Esophagus muscularis mucosa (tissue), 4 donors: ENCODE results near the gene GRIN2D. TPM values are rescaled to one million over a fixed set of nuclear protein-coding genes. Genes with fewer than 3 reads are reported as not detected.

Experiments used
- DNase-seq: peaks from one replicate; pipeline ENCODE4 v3.0.0-alpha.2; 2017; ENCODE audit errors: extremely low spot score
- H3K27ac ChIP-seq, 4 donors: fragments of 200-600 bp; sonication (generic); replicated peaks in 1 of 4; 1 replicate in 3 of 4; 2 replicates in 1 of 4; pipeline ENCODE4 v1.5.1; 2016 to 2019; ENCODE audit warnings: mild to moderate bottlenecking in 1 of 4
- H3K27me3 ChIP-seq, 4 donors: fragments of 200-600 bp; sonication (generic); one replicate each; pipeline versions ENCODE4 v1.5.1 to v1.6.0; 2016 to 2019
- H3K36me3 ChIP-seq, 4 donors: fragments of 200-600 bp; sonication (generic); one replicate each; pipeline ENCODE4 v1.5.1; 2016 to 2019
- H3K4me1 ChIP-seq, 4 donors: fragments of 200-600 bp; sonication (generic); one replicate each; pipeline ENCODE4 v1.5.1; 2016 to 2019
- H3K4me3 ChIP-seq, 4 donors: fragments of 200-600 bp; sonication (generic); 1 replicate in 2 of 4; 2 replicates in 2 of 4; pipeline ENCODE4 v1.5.1; 2016 to 2019; ENCODE audit warnings: mild to moderate bottlenecking in 4 of 4, moderate library complexity in 1 of 4
- H3K9me3 ChIP-seq, 4 donors: fragments of 200-600 bp; sonication (generic); 1 replicate in 3 of 4; 2 replicates in 1 of 4; pipeline ENCODE4 v1.5.1; 2016 to 2019
- CTCF ChIP-seq, 3 experiments: fragments of 200-600 bp in 2 of 3; fragments of 450-650 bp in 1 of 3; sonication (generic) in 2 of 3; IDR thresholded peaks; one replicate each; pipeline ENCODE4 v1.5.1; 2017 to 2019; ENCODE audit warnings: antibody characterized with exemption in 3 of 3, mild to moderate bottlenecking in 2 of 3, moderate library complexity in 1 of 3
- EP300 ChIP-seq: sonication (generic); formaldehyde crosslinking; IDR thresholded peaks from one replicate; pipeline ENCODE4 v1.6.1; 2017; ENCODE audit warnings: antibody characterized with exemption
- POLR2A ChIP-seq: fragments of 450-650 bp; IDR thresholded peaks from one replicate; pipeline ENCODE4 v1.6.1; 2017; ENCODE audit warnings: antibody characterized with exemption, moderate library complexity, mild to moderate bottlenecking, low read depth
- POLR2AphosphoS5 ChIP-seq, 2 donors: sonication (generic); formaldehyde crosslinking; IDR thresholded peaks; one replicate each; pipeline ENCODE4 v1.6.1; 2017; ENCODE audit warnings: antibody characterized with exemption in 2 of 2
- WGBS: methylation state at CpG from one replicate; pipeline ENCODE4 v1.1.5; 2018; 5-methylcytosine and 5-hydroxymethylcytosine counted together
- intact Hi-C: fragments of 100-400 bp; cut with DNase I; formaldehyde crosslinking; loops from one replicate; pipeline ENCODE4 v1.15.1; 2023
- total RNA-seq, 4 donors: library from RNA; depleted of rRNA; stranded (reverse); fragments of >200 nt; gene quantifications; one replicate each; pipeline versions ENCODE4 v1.1.0 to v1.2.1, GENCODE V29; 2016

Gene GRIN2D
- total RNA-seq, 4 donors from 2014 or later: 0.19 to 0.42 (median 0.37) TPM

GRCh38 chr19:48403606-48404005 lies 10.1 kb downstream of the GRIN2D start:
- WGBS: 32% methylated on average over 3 of the region's 3 CpGs
- Histone ChIP-seq H3K27ac (no peak overlapping the region), H3K9me3 (peaks cover 0 to 6% (median 2%) of the 10 kb centered on the region in 4 donors), H3K27me3 (peaks cover 0 to 40% (median 2%) of the 10 kb centered on the region in 4 donors), H3K4me3 (no peak overlapping the region), H3K36me3 (no peaks in the 10 kb centered on the region), H3K4me1 (peaks cover 0 to 10% (median 5%) of the 10 kb centered on the region in 4 donors)
- TF ChIP-seq POLR2AphosphoS5 (IDR thresholded peaks at IDR 0.05) (peak in 1 of 2 donors; percentile 41), CTCF (IDR thresholded peaks at IDR 0.05) (no peak), EP300 (no peak)
- intact Hi-C loops: no loop called here
- DNase-seq: no peak

GRCh38 chr19:48405010-48405659 lies 11.7 kb downstream of the GRIN2D start:
- Histone ChIP-seq H3K36me3 (no peaks in the 10 kb centered on the region), H3K4me1 (peaks cover 0 to 3% (median 1%) of the 10 kb centered on the region in 4 donors), H3K9me3 (peaks cover 0 to 6% (median 2%) of the 10 kb centered on the region in 4 donors), H3K4me3 (no peak overlapping the region), H3K27me3 (peaks cover 0 to 39% (median 0%) of the 10 kb centered on the region in 4 donors), H3K27ac (no peak overlapping the region)
- no peak for DNase-seq
- intact Hi-C loops: no loop called here
- TF ChIP-seq CTCF (IDR thresholded peaks at IDR 0.05): no peak
- TF ChIP-seq POLR2AphosphoS5 (IDR thresholded peaks at IDR 0.05): no peak
- TF ChIP-seq POLR2A: no peak
- no peak for TF ChIP-seq EP300
- 96% methylated on average over 9 of the region's 27 CpGs for WGBS

- TF ChIP-seq POLR2A (no peak), POLR2AphosphoS5 (IDR thresholded peaks at IDR 0.05) (no peak), CTCF (IDR thresholded peaks at IDR 0.05) (no peak), EP300 (no peak)
- Histone ChIP-seq H3K9me3 (peaks cover 0 to 6% (median 2%) of the 10 kb centered on the region in 4 donors), H3K36me3 (no peaks in the 10 kb centered on the region), H3K4me3 (no peak overlapping the region), H3K27ac (no peak overlapping the region), H3K27me3 (peaks cover 0 to 40% (median 0%) of the 10 kb centered on the region in 4 donors), H3K4me1 (no peaks in the 10 kb centered on the region)
- DNase-seq: no peak
- intact Hi-C loops: no loop called here
- 82% methylated on average over 13 of the region's 13 CpGs for WGBS
Observed at GRCh38 chr19:48405850-48406249, 12.4 kb downstream of the GRIN2D start.

- no peak for DNase-seq
- Histone ChIP-seq H3K4me1 (peaks cover 4 to 19% (median 16%) of the 10 kb centered on the region in 4 donors), H3K27me3 (peaks cover 0 to 63% (median 30%) of the 10 kb centered on the region in 4 donors), H3K9me3 (no peaks in the 10 kb centered on the region), H3K27ac (no peak overlapping the region), H3K4me3 (no peak overlapping the region), H3K36me3 (no peaks in the 10 kb centered on the region)
- TF ChIP-seq POLR2A: no peak
- TF ChIP-seq POLR2AphosphoS5 (IDR thresholded peaks at IDR 0.05): no peak
- no peak for TF ChIP-seq CTCF (IDR thresholded peaks at IDR 0.05)
- no peak for TF ChIP-seq EP300
- intact Hi-C loops: no loop called here
- 52% methylated on average over 19 of the region's 24 CpGs for WGBS
Observed at GRCh38 chr19:48413879-48414587, 20.6 kb downstream of the GRIN2D start.
